COR-L47 (cell line): Measurements from ENCODE around the gene GGT5.
A peak's percentile ranks its signal among the peaks of the same experiment; 100 is the strongest.
"Not testable (repeated sequence)": the region's sequence is repeated elsewhere in the genome, so short reads cannot be mapped to it uniquely, and the experiment has no call there.

Experiments
- DNase-seq: peaks from one replicate; lab custom pipeline; 2025; lab: John Stamatoyannopoulos, UW

The GGT5 gene

GRCh38 chr22:24245030-24245431 is at the start of gene GGT5:
TSS of gene GGT5 (minus strand) at chr22:24245082. CDS start at chr22:24244725, 357 bp downstream.
- DNase-seq: not testable (repeated sequence)

GRCh38 chr22:24292202-24292830 is 47.4 kb upstream of the GGT5 start:
- not testable (repeated sequence) for DNase-seq

- no peak for DNase-seq
Measured at GRCh38 chr22:24291515-24292201, 46.8 kb upstream of the GGT5 start.

- DNase-seq: no peak
Measured at GRCh38 chr22:24290459-24290858, 45.6 kb upstream of the GGT5 start.

- no peak for DNase-seq
Measured at GRCh38 chr22:24289741-24290163, 44.9 kb upstream of the GGT5 start.

GRCh38 chr22:24289114-24289513 is 44.2 kb upstream of the GGT5 start:
- no peak for DNase-seq

- not testable (repeated sequence) for DNase-seq
Measured at GRCh38 chr22:24287801-24288200, 42.9 kb upstream of the GGT5 start.

- DNase-seq: not testable (repeated sequence)
Measured at GRCh38 chr22:24287212-24287611, 42.3 kb upstream of the GGT5 start.

GRCh38 chr22:24285245-24285644 is 40.4 kb upstream of the GGT5 start:
- DNase-seq: no peak

- DNase-seq: no peak
Measured at GRCh38 chr22:24284747-24285203, 39.9 kb upstream of the GGT5 start.

GRCh38 chr22:24282401-24282800 is 37.5 kb upstream of the GGT5 start:
- no peak for DNase-seq

GRCh38 chr22:24280363-24280762 is 35.5 kb upstream of the GGT5 start:
- not testable (repeated sequence) for DNase-seq

- DNase-seq: not testable (repeated sequence)
Measured at GRCh38 chr22:24274696-24275405, 30.0 kb upstream of the GGT5 start.

GRCh38 chr22:24273906-24274305 is 29.0 kb upstream of the GGT5 start:
- not testable (repeated sequence) for DNase-seq

- not testable (repeated sequence) for DNase-seq
Measured at GRCh38 chr22:24273031-24273430, 28.1 kb upstream of the GGT5 start.

- DNase-seq: no peak
Measured at GRCh38 chr22:24271386-24271854, 26.5 kb upstream of the GGT5 start.

- peak; percentile 91 for DNase-seq
Measured at GRCh38 chr22:24270556-24271385, 25.9 kb upstream of the GGT5 start, which contains the start of gene SPECC1L. TSS of gene SPECC1L (plus strand) at chr22:24270831. CDS start at chr22:24302232, 31,401 bp downstream.

- DNase-seq: not testable (repeated sequence)
Measured at GRCh38 chr22:24266495-24266894, 21.6 kb upstream of the GGT5 start.

GRCh38 chr22:24265734-24266133 is 20.9 kb upstream of the GGT5 start:
- no peak for DNase-seq

- DNase-seq: not testable (repeated sequence)
Measured at GRCh38 chr22:24264329-24264896, 19.5 kb upstream of the GGT5 start.

- DNase-seq: not testable (repeated sequence)
Measured at GRCh38 chr22:24263479-24263878, 18.6 kb upstream of the GGT5 start.
